ENCODE data around the gene MMP12.
"Not testable (repeated sequence)": the region's sequence is repeated elsewhere in the genome, so short reads cannot be mapped to it uniquely, and the experiment has no call there.

The MMP12 gene

GRCh38 chr11:102883141-102883540 is 8.4 kb upstream of the MMP12 start:
- no peaks in the 10 kb centered on the region for H3K27me3 ChIP-seq
- TF ChIP-seq, protein P1, sequence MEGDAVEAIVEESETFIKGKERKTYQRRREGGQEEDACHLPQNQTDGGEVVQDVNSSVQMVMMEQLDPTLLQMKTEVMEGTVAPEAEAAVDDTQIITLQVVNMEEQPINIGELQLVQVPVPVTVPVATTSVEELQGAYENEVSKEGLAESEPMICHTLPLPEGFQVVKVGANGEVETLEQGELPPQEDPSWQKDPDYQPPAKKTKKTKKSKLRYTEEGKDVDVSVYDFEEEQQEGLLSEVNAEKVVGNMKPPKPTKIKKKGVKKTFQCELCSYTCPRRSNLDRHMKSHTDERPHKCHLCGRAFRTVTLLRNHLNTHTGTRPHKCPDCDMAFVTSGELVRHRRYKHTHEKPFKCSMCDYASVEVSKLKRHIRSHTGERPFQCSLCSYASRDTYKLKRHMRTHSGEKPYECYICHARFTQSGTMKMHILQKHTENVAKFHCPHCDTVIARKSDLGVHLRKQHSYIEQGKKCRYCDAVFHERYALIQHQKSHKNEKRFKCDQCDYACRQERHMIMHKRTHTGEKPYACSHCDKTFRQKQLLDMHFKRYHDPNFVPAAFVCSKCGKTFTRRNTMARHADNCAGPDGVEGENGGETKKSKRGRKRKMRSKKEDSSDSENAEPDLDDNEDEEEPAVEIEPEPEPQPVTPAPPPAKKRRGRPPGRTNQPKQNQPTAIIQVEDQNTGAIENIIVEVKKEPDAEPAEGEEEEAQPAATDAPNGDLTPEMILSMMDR (IDR thresholded peaks at IDR 0.05), result no peak
- no peaks in the 10 kb centered on the region for H3K36me3 ChIP-seq
- intact Hi-C loops (cut with DNase I; ENCODE audit: low total_unique reads), result no loop called here
- no peak overlapping the region for H3K4me3 ChIP-seq
- peaks cover 0 to 3% (median 2%) of the 10 kb centered on the region in 4 donors for H3K4me1 ChIP-seq
- no peaks in the 10 kb centered on the region for H3K9me3 ChIP-seq
- no peak for DNase-seq
- H3K27ac ChIP-seq, result no peak overlapping the region

- Histone ChIP-seq H3K27me3 (no peaks in the 10 kb centered on the region), H3K36me3 (no peaks in the 10 kb centered on the region), H3K4me3 (no peak overlapping the region), H3K4me1 (peaks cover 0 to 3% (median 2%) of the 10 kb centered on the region in 4 donors), H3K27ac (no peak overlapping the region), H3K9me3 (no peaks in the 10 kb centered on the region)
- intact Hi-C loops (cut with DNase I; ENCODE audit: low total_unique reads), result no loop called here
- DNase-seq, result no peak
- TF ChIP-seq, protein P1 (IDR thresholded peaks at IDR 0.05), result no peak
Observed at GRCh38 chr11:102882389-102883024, 7.7 kb upstream of the MMP12 start.

DNA sequence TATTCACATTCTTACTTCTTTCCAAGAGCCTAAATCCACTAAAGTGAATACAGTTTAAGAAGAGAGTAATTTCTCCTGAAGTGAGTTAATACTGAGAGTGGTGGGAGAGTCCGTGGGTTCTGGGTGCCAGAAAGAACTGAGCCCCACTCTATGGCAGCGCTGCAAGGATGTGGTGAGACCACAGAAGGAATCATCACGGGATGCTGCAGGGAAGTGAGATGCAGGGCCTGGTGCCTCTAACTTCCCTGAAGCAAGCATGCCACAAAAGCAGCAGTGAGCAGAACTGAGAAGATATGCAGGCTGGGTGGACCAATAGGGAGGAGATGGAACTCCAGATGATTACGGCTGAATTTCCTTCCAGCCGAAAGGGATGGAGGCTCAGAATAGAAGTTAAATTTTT is 5.0 kb upstream of the MMP12 start:
- H3K9me3 ChIP-seq, result no peaks in the 10 kb centered on the region
- no peak overlapping the region for H3K27ac ChIP-seq
- H3K4me3 ChIP-seq, result no peak overlapping the region
- DNase-seq, result no peak
- TF ChIP-seq, protein P1 (IDR thresholded peaks at IDR 0.05), result no peak
- H3K36me3 ChIP-seq, result no peaks in the 10 kb centered on the region
- H3K4me1 ChIP-seq, result no peaks in the 10 kb centered on the region
- intact Hi-C loops (cut with DNase I; ENCODE audit: low total_unique reads), result no loop called here
- no peaks in the 10 kb centered on the region for H3K27me3 ChIP-seq

DNA sequence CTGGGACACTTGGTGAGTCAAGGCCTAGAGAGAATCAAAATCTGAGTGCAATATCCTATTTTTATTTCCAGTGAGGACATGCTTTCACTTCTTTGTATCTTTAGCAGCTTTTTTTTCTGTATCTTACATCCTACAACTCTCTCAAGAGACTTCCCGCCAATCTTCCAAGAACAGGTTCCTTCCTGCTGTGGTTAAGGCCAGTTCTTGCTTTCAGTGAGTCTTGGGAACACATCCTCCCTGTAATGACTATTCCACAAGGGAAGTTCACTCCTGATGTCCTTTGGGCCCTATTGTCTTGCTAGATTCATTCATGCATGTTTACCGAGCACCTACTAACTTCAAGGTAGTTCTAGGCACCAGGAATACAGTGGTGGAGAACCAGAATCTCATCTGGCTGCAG is 3.8 kb upstream of the MMP12 start:
- Histone ChIP-seq H3K27me3 (no peaks in the 10 kb centered on the region), H3K4me3 (no peak overlapping the region), H3K9me3 (no peaks in the 10 kb centered on the region), H3K4me1 (no peaks in the 10 kb centered on the region), H3K36me3 (no peaks in the 10 kb centered on the region), H3K27ac (no peak overlapping the region)
- no peak for DNase-seq
- intact Hi-C loops (cut with DNase I; ENCODE audit: low total_unique reads), result no loop called here
- TF ChIP-seq, protein P1 (IDR thresholded peaks at IDR 0.05), result no peak

- DNase-seq; H3K9me3 ChIP-seq; H3K4me3 ChIP-seq; H3K36me3 ChIP-seq; H3K27ac ChIP-seq; intact Hi-C loops (cut with DNase I; ENCODE audit: low total_unique reads); H3K27me3 ChIP-seq: not testable (repeated sequence)
- peaks cover 0 to 16% (median under 1%) of the 10 kb centered on the region in 4 donors for H3K4me1 ChIP-seq
Observed at GRCh38 chr11:102869354-102869964, 5.3 kb downstream of the MMP12 start.

DNA sequence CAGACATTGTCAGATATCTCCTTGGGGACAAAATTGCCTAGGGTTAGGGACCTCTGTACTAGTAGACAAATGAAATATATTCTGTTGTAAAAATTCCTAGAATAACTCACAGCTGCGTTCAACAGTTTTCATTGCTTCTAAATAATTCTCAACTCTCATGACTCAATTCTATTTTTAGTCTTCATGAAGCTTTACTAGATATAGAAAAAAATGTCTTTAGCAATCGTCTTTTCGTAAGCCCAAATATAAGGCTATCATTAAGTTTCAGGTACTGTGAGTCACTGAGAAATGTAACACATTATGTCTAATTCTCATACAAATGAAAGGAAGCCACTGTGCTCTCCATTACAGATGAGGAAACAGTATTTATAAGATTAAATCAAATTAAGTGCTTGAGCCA is 6.4 kb downstream of the MMP12 start:
- H3K9me3 ChIP-seq, result no peaks in the 10 kb centered on the region
- TF ChIP-seq, protein P1 (IDR thresholded peaks at IDR 0.05), result no peak
- no peaks in the 10 kb centered on the region for H3K27me3 ChIP-seq
- no peak overlapping the region for H3K27ac ChIP-seq
- no peak for DNase-seq
- H3K4me1 ChIP-seq, result peaks cover 0 to 21% (median 3%) of the 10 kb centered on the region in 4 donors
- H3K36me3 ChIP-seq, result no peaks in the 10 kb centered on the region
- intact Hi-C loops (cut with DNase I; ENCODE audit: low total_unique reads), result no loop called here
- no peak overlapping the region for H3K4me3 ChIP-seq
